Endothelial cell of hepatic sinusoid (primary cell): ENCODE measurements around the gene THSD7B.
"Not testable (repeated sequence)": the region's sequence is repeated elsewhere in the genome, so short reads cannot be mapped to it uniquely, and the experiment has no call there.

Experiments
- in situ Hi-C: cut with HindIII; loops from 2 replicates; pipeline ENCODE4 v1.10.0; 2017; ENCODE audit warnings: low sequenced_read_pairs

The THSD7B gene

DNA sequence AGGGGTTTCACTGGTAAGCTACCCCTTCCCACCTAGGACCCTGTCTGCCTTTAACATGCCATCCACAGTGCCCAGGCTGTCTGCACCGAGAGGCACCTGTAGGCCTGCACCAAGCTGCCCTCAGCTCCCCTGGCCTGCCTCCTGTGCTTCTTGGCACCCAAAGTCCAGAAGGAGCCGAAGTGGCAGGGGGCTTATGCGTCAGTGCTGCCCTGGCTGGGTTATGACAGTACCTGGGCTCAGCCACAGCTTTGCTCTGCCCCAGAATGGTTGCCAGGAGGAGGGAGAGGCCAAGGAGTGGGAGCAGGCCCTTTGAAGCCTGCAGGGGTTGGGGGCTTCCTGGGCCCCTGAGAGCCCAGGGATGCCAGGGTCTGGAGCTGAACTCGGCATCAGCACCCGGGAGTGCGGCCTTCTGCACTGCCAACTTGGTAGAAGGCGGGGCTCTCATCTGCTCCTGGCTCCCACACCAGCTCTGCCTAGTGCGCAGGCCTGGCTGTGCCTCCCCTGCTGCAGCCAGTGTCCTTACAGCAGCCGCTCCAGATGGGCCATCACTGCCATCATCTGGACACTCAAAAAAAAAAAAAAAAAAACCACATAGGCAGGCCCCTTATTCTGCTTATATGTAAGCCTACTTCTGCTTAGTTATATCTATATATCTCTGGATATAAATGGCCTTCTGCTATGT lies 155.4 kb downstream of the THSD7B start:
- in situ Hi-C loops = loop anchor here (5.0 kb wide), 1 partner anchor 57 kb away; no protein-coding TSS in a partner anchor

DNA sequence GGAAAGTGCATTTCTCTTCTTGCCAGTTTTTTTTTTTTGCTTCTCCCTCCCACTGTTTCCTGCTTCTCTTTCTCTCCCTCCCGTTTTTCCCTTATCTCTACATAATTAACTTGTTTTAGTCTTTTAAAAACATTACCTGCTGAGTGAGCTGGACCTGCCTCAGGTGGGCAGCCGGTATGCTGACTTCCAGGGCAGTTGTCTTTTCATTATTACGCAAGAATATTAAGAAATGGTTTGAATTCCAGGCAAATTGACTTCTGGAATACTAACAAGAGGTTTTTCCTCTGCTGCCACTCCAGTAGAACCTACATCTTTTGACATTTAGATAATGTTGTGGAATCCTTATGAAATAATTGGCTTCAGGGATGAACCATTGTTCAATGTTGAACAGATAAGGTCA lies 161.8 kb downstream of the THSD7B start:
- in situ Hi-C loops = no loop called here

DNA sequence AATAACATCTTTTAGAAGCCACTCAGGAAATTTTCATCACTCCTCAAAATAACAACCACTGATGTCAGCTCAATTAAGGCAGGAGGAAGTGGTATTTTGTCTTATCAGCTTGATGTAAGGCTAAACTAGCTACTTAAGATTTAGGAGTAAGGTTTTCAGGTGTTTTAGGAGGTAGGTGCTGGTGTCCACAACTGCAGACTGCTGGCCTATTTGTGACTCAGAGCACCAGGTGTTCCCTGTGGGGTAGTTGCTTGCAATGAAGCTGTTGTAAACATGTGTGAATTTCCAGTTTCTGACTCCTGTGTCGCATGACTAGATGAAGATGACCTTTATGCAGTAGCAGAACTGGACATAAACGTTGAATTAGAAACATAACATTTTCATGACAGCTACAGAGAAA lies 164.2 kb downstream of the THSD7B start:
- in situ Hi-C loops = no loop called here

DNA sequence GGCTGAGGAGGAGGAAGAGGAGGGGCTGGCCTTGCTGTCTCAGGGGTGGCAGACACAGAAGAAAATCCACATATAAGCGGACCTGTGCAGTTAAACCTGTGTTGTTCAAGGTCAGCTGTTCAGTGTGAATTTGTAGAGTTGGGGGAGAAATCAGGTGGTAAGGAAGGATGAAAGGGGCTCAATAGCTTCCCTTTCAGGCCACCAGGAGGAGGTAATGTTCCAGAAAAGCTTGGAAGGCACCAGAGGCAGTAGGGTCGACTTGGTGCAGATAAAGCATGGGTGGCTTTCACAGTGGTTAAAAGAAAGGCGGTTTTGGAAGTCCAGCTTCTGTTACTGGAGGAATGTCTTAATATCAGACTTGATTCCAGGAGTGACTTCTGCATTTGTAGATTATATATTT lies 167.4 kb downstream of the THSD7B start:
- in situ Hi-C loops = no loop called here

DNA sequence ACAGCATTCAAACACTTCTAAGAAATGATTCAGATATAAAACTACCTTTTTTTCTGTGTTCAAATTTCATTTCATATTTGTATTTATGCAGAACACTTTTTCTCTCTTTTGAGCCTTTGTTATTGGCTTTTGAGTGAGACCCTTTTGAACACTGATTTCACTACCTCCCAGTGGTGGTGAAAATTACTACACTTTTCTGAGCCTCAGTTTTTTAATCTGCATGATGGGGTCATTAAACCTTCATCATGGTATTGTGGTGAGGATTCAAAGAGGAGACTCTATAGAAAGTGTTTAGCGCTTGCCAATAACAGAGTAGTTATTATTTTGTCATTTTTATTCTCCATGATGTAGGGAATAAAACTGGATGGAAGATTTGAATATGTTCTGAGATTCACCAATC lies 169.8 kb downstream of the THSD7B start:
- in situ Hi-C loops = no loop called here

DNA sequence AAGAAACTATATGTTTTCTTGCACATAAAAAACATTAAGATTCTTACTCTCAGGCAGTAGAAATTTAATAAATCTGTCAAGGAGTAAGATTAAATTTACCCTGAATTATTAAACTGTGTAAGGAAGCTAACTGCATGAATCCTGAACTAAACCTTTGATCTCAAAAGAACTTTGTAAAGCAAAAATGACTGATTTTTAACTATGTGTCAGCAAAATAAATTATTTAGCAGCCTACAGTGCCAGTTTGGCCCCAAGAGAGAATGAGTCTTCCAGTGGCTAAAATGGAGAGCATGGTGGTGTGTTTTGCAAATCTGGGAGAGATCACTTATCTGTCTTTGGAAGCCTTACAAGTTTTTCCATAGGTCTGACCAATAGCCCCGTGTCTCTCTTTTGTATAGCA lies 190.7 kb downstream of the THSD7B start:
- in situ Hi-C loops = no loop called here

DNA sequence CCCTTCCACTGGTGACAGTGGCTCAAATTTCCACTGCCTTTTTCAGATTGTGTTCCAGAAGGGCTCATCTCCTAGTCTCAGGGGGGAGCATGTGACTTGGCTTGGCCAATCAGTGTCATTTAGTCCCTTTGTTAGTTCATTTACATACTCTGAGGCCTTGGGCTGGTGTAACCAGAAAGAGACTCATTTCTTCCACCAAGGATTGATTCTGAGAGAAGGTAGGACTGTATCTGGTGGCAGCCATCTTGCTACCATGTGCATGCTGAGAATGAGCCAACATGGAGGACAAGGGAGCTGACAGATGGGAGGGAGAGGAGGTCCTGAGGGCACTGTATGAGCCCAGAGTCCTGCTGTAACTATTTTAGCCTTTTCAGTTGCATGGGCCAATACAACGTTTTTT lies 191.7 kb downstream of the THSD7B start:
- in situ Hi-C loops = no loop called here

DNA sequence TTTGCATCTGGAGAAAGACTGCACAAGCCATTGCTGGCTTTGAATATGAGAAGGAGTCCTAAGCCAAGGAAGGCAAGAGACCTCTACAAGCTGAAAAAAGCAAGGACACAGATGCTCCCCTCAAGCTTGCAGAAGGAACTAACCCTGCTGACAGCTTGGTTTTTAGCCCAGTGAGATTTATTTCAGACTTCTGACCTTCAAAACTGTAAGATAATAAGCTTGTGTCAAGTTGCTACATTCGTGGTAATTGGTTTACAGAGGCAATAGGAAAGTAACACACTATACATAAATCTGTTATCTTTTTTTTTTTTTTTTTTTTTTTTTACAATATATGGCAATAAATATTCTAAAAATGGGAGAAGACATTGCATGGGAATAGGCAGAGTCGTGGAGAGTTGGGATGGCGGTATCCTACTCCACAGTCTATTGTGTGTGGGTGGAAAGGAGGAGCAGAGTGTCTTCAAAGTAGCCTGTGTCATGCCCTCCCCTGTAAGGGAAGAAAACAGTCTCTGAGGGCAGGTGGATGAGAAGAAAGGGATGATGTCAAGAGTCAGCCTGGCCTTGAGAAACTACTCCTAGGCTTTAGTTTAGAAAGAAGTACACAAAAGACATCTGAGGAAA lies 196.9 kb downstream of the THSD7B start:
- in situ Hi-C loops = no loop called here

DNA sequence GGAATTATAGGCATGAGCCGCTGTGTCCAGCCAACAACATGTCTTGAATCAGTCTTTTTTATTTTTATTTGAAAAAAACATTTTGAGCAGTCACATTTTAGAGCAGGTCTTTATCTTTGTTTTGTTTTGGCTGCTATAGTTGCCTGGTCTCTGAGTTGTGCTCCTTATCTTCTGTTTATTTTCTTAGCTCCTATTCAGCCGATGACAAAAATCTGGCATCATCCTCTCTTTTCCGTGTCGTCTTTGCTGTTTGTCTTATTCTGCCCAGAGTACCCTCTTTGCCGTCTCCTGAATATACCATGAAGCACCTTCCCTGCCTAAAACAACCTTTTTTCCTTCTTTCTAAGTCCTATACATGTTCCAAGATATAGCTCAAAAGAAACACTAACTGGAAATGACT lies 201.1 kb downstream of the THSD7B start:
- in situ Hi-C loops = no loop called here

DNA sequence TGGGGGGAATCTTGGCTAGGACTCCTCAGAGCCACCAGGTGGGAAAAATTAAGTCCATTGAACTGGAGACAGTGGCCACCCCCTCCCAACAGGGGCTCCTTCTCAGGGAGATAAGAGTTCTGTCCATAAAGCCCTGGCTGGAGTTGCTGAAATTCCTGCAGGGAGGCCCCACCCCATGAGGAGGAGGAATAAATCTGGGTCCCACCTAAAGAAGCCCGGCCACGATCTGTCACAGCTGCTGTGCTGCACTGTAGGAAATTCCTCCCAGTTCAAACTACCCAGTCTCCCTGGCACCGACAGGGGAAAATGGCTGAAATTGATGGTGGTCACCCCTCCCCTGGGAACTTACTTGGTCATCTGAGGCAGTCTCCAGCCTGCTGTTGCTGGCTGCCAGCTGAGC lies 215.0 kb downstream of the THSD7B start:
- in situ Hi-C loops = no loop called here

DNA sequence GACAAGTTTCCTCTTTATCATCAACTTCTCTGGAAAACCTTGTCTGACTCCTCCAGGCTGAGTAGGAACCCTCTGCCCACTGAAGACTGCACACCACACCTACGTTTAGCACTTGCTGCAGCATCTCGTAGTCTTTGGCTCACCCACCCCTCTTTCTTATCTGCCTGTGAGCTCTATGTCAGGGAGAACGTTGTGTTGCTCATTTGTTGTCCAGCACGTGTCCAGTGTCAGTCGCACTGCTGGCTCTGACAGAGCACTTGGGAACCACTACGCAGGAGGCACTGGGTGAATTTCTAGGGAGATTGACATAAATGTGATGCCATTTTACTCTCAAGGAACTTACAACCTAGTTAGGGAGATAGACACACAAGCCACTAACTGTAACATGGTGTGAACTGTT lies 216.3 kb downstream of the THSD7B start:
- in situ Hi-C loops = not testable (repeated sequence)

DNA sequence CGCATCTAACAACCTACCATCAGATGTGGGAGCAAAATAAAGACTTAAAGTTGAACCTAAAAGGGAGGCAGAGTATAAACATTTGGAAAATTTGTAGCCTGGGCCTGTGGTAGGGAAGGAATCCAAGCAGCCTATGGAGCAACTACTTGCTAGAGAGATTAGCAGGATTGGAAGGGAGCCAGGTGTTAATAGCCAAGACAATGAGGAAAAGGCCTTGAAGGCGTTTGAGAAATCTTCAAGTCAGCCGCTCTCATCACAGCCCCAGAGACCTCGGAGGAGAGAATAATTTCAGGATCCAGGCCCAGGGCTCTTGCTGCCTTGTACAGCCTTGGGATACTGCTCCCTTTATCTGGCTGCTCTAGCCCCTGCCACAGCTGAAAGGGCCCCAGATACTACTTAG lies 219.7 kb downstream of the THSD7B start:
- in situ Hi-C loops = no loop called here

DNA sequence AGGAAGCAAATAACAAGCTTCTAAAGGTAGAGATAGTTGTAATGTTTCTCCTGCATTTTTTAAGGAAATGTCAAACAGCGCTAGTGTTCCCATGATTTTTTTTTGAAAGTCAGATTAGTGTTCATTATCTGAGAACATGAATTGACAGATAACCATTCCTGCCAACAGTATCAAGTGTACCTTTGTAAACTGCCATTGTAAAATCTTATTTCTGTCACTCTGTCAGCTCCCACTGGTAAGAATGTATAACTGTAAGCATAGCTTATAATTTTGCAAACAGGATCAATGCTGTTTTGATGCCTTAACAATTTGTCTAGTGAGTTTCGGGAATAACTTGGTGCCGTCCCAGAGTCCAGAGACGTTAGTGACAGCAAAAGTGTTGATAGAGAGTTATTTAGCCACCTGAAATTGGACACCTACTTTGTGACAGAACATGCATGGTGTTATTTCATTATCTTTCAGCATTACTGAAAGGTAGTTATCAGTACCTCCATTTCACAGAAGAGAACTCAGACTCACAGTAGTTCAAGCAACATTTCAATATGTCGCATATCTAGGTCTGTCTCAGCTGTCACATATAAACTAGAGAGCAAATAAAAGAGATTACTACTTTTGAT lies 221.4 kb downstream of the THSD7B start:
- in situ Hi-C loops = no loop called here

DNA sequence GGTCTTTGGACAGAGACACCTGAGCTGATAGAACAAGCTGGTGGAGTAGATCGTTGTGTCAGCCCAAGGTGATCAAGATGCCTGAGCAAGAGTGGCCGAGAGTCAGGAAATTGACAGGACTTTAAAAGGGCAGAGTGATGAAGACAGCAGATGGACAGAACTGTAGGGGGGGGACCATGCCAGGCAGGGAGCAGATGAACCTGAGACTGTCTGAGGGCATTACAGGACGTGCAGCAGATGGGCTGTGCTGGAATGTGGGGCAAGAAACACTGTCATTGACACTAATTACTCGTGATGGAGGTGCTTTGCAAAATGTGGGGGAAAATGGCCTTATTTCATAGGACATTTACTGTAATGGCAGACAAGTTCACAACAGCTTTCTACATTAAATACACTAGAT lies 225.0 kb downstream of the THSD7B start:
- in situ Hi-C loops = no loop called here

DNA sequence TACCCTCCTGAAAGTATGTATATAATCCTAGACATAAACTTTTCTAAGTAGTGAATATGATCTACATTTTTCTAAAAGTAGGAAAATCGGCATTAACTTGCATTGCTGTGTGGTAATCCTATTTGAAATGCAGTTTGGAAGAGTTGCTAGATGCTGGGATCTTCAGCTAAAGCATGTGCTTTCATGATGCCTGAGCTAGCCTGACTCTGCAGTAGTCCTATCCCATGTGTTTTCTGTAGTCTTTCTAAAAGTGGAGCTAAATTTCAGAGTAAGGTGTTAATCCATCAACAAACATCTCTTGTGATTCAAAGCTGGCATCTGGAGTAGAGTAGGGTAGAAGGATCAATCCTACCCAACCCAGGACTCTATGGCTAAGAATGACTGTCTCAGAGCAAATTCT lies 229.4 kb downstream of the THSD7B start:
- in situ Hi-C loops = no loop called here

DNA sequence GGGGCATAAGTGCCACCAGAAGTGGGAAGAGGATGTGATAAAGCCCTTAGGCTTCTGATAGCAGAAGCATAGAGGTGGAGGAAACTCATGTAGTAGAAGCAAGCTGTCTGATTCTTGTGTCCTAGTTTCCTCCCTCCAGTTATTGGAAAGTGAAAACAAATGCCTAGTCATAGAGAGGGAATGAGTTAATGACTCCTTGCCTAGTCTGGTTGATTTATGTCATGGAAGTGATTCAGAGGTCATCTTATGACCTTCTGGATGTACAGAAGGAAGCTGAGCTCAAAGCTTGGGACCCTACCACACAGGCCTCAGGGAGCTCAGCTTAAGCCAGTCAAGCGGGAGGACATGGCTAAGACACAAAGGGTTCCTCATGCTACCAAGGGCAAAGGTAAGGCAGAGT lies 232.2 kb downstream of the THSD7B start:
- in situ Hi-C loops = no loop called here

DNA sequence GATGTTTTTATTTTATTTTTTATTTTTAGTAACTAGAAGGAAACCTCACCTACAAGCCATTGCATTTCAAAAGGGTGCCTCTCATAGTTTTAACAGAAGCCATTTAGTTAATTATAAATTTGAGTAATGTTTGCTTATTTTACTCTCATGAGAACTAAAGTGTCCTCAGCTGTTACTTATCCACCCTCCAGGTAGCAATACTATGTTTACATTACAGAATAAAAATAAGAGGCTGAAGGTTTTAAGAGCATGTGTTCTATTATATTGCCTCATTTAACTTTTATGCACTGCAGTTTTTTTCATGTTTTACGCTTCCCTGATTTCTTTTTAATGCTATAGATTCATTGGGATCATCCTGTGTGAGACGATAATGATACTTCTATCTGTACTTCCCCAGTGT lies 235.5 kb downstream of the THSD7B start:
- in situ Hi-C loops = no loop called here

DNA sequence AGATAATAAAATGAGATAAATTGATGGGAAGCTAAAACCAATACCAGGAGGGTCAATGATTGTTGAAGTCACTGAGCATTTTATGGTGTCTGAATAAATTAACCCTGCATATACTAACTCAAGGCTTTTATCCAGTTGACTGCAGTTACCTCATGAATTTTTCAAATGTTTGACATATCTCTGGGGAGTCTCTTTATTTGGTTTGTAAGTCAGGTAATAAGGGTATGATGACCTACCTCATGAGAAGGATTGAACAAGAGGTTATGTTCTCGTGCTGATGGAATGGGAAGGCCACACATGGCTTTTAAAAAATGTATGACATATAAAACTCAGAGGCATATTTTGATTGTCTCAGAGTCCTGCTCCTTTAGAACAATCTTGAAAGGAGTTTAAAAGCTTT lies 237.6 kb downstream of the THSD7B start:
- in situ Hi-C loops = no loop called here

DNA sequence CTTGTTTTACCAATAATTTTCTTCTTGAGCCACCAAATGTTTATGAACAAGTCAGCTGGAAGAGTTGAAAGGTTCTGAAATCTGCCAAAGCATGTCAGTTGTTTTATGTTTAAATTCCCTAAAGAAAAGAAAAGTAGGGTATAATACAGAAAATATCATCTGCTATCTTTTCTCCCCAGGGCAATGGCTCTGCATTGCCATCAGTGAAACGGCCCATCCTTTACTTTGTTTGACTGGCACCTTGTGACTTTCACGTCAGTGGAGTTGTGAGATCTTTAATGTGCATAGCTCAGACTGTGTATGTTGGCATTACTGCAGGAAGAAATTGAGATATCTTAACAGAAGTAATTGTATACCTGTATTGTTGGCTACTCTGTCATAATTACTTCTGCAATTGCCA lies 239.9 kb downstream of the THSD7B start:
- in situ Hi-C loops = no loop called here

DNA sequence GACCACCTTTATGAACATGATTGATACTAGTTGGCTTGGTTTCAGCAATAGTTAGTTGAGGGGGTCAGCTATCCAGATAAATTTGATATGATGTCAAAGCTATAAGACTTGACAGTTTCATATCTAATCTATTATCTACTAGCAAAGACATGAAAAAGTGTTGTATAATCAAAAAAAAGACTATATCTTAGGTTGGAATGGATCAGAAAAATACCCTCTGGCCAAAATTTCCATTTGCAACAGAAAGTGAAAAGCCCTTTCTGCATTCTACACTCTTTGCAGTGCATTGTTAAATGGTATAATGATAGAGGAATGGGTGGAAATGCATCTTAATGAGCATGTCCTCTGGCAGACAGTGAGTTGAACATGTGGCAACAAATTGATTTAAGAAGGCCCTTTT lies 242.6 kb downstream of the THSD7B start:
- in situ Hi-C loops = no loop called here

DNA sequence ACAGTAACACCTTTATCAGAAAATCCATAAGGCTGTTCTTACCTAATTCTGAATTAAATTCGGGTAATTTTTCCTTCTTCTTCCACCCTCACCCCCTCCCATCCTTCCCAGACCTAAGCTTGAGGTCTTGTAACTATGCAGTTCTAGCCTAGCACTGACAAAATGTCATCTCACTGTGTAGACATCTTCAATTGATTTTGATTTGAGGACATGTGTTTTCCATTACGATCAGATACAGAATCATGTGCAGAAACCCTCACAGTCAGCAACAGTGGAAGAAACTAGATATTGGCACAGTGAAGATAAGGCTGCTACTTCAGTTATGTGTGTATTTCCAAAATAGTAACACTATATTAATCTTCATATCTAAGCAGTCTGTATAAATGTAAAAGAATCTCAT lies 244.6 kb downstream of the THSD7B start:
- in situ Hi-C loops = no loop called here

DNA sequence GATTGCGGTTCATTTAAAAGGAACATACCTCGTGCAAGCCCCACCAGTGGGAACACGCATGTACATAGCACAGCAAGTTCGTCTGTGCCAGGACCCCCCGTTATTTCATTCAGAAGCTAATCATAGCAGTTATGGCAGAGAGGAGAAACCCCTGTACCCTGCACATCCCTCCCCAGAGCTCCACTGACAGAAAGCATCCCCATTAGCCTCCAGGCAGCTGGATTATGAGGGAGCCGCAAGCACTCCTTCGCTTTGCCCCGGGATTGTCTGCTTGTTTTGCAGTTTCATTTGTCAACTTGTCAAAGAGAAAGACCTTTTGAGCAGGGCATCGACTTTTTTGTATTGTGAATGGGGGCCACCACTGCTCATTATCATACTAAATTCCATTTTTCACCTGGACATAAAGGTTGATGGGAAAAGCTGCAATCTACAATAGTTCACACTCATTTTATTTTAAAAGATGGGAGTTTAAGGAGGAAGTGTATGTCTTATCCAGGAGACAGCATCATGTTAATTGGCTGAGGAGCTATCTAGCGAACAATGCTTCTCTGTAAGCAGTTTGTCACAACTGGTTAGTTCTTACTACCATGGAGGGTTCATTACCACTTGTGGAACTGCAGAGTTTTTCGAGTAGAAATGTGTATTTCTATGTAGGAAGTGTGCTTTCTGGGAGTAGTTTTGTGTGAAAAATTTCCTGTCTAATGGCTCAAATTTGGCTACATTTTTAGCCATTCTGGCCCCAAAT lies 255.3 kb downstream of the THSD7B start:
- in situ Hi-C loops = no loop called here
